Activated CD4-positive, alpha-beta T cell treated with anti-CD3 and anti-CD28 coated beads for 48 hours (primary cell): ENCODE data around the gene DNAJC25.

Experiments
- DNase-seq: peaks from one replicate; pipeline ENCODE4 v3.0.0-alpha.2; 2020

Gene DNAJC25

GRCh38 chr9:111674319-111674718 is 43.2 kb downstream of the DNAJC25 start:
- no peak for DNase-seq

GRCh38 chr9:111676116-111676515 is 45.0 kb downstream of the DNAJC25 start:
- DNase-seq, result no peak

GRCh38 chr9:111678293-111678692 is 47.2 kb downstream of the DNAJC25 start:
- no peak for DNase-seq

- DNase-seq, result no peak
Observed at GRCh38 chr9:111679199-111679598, 48.1 kb downstream of the DNAJC25 start.

- DNase-seq, result no peak
Observed at GRCh38 chr9:111683392-111683791, 52.3 kb downstream of the DNAJC25 start.

GRCh38 chr9:111691672-111692329 is 60.7 kb downstream of the DNAJC25 start:
- no peak for DNase-seq

- DNase-seq, result no peak
Observed at GRCh38 chr9:111696796-111697195, 65.7 kb downstream of the DNAJC25 start.

GRCh38 chr9:111700776-111701175 is 69.6 kb downstream of the DNAJC25 start:
- no peak for DNase-seq
